Suprapubic skin (tissue), 4 donors: ENCODE data around the gene PLCL1.

Source experiments
- POLR2A ChIP-seq, 2 donors: fragments of 450-650 bp; IDR thresholded peaks; one replicate each; pipeline ENCODE4 v1.6.1; 2017; ENCODE audit warnings: antibody characterized with exemption in 2 of 2, mild to moderate bottlenecking in 2 of 2, moderate library complexity in 2 of 2
- POLR2AphosphoS5 ChIP-seq, 3 donors: sonication (generic); formaldehyde crosslinking; IDR thresholded peaks; one replicate each; pipeline ENCODE4 v1.6.1; 2017; ENCODE audit warnings: antibody characterized with exemption in 3 of 3
- TF ChIP-seq, protein P1 (sequence below), 2 donors: fragments of 200-600 bp in 1 of 2; fragments of 450-650 bp in 1 of 2; sonication (generic) in 1 of 2; IDR thresholded peaks; one replicate each; pipeline ENCODE4 v1.5.1; 2016 to 2019; ENCODE audit warnings: antibody characterized with exemption in 2 of 2, mild to moderate bottlenecking in 1 of 2, moderate library complexity in 1 of 2

DNA sequence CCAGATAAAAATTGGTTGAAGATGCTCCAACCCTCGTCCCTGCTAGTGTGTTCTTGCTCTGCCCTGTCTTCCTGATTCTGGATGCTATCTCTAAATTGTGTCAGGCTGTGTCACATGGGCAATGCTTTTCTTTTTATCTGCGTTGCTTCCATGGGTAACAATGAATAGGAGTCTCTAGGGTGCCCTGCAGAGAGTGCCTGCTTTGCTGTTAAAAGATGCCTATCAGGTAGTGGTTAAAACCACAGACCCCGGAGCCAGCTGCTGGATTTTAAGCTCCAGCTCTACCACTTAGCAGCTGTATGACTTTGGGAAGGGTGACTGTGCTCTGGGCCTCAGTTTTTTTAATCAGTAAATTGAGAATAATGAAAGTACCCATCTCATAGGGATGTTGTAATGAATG lies 340.3 kb downstream of the PLCL1 start:
- TF ChIP-seq POLR2AphosphoS5 (IDR thresholded peaks at IDR 0.05): no peak
- TF ChIP-seq, protein P1, sequence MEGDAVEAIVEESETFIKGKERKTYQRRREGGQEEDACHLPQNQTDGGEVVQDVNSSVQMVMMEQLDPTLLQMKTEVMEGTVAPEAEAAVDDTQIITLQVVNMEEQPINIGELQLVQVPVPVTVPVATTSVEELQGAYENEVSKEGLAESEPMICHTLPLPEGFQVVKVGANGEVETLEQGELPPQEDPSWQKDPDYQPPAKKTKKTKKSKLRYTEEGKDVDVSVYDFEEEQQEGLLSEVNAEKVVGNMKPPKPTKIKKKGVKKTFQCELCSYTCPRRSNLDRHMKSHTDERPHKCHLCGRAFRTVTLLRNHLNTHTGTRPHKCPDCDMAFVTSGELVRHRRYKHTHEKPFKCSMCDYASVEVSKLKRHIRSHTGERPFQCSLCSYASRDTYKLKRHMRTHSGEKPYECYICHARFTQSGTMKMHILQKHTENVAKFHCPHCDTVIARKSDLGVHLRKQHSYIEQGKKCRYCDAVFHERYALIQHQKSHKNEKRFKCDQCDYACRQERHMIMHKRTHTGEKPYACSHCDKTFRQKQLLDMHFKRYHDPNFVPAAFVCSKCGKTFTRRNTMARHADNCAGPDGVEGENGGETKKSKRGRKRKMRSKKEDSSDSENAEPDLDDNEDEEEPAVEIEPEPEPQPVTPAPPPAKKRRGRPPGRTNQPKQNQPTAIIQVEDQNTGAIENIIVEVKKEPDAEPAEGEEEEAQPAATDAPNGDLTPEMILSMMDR (IDR thresholded peaks at IDR 0.05): no peak
- TF ChIP-seq POLR2A (IDR thresholded peaks at IDR 0.05): no peak
